ENCODE measurements around the gene NOC4L. TPM values are rescaled to one million over a fixed set of nuclear protein-coding genes. Genes with fewer than 3 reads are reported as not detected.

Gene NOC4L
- total and polyA plus RNA-seq, 2 of the 4 experiments (the other 2 are of a cell fraction), result 5.2 to 13.4 TPM

DNA sequence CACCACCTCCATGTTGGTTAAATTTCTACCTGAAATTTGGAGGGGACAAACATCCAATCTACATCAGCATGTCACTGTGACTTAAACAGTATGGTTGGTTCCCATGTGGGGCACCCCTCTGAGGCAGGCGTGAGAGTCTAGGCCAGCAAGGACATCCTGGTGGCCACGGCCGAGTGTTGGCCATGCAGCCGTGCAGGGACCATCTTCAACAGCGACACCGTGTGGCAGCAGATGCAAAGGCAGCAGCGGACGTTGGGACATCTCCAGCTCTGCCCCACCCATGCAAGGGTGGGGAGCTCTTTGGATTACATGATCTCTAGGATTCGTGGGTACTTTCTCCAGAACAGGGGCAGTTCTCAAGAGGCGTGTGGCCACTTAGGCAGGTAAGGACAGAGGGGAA, 49.8 kb downstream of the NOC4L start:
- H3K4me3 ChIP-seq (ENCODE audit: insufficient read depth, low read depth, low read length), result no peak overlapping the region
- no peaks in the 10 kb centered on the region; the same call in 1 of the 2 replicates for H3K27me3 ChIP-seq (ENCODE audit: control insufficient read depth, insufficient read depth, low read length)
- ChIA-PET POLR2A (ENCODE audit: unreplicated experiment) (no interaction called here), CTCF (no interaction called here)
- peaks cover 12% of the 10 kb centered on the region for H3K9me3 ChIP-seq (ENCODE audit: control insufficient read depth, insufficient read depth, low read length)
- no peak overlapping the region for H3K9ac ChIP-seq (ENCODE audit: low read depth, low read length)
- H3K36me3 ChIP-seq (ENCODE audit: control insufficient read depth, insufficient read depth, low read length), result no peaks in the 10 kb centered on the region
- H3K4ac ChIP-seq (ENCODE audit: low read depth, low read length), result no peak overlapping the region
- H3K14ac ChIP-seq (replicated peaks; ENCODE audit: low read depth, low read length), result no peak overlapping the region
- intact Hi-C loops (cut with micrococcal nuclease), result no loop called here
- no peak overlapping the region for H3K18ac ChIP-seq (ENCODE audit: low read depth, low read length)
- no peak overlapping the region for H2BK15ac ChIP-seq (ENCODE audit: low read depth, low read length)
- BruUV-seq (replicated peaks), result no TSS peak
- H3K4me2 ChIP-seq (ENCODE audit: low read depth, low read length), result no peak overlapping the region
- H4K91ac ChIP-seq (ENCODE audit: insufficient read depth, low read depth, low read length), result no peak overlapping the region
- no peaks in the 10 kb centered on the region for H3K79me1 ChIP-seq (ENCODE audit: low read depth in 1 of 2, low read length in 2 of 2)
- TF ChIP-seq, protein P1, sequence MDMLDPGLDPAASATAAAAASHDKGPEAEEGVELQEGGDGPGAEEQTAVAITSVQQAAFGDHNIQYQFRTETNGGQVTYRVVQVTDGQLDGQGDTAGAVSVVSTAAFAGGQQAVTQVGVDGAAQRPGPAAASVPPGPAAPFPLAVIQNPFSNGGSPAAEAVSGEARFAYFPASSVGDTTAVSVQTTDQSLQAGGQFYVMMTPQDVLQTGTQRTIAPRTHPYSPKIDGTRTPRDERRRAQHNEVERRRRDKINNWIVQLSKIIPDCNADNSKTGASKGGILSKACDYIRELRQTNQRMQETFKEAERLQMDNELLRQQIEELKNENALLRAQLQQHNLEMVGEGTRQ (IDR thresholded peaks at IDR 0.05; ENCODE audit: low read depth, low read length), result no peak
- TF ChIP-seq RAD21 (IDR thresholded peaks at IDR 0.05; ENCODE audit: low read length) (no peak), ELK1 (IDR thresholded peaks at IDR 0.05; ENCODE audit: borderline replicate concordance, low read depth, low read length) (no peak), FOS (IDR thresholded peaks at IDR 0.05; ENCODE audit: low read depth, low read length) (no peak), RFX5 (IDR thresholded peaks at IDR 0.05; ENCODE audit: low read depth, low read length) (no peak), BHLHE40 (IDR thresholded peaks at IDR 0.05; ENCODE audit: low read depth, low read length) (no peak), CHD1 (IDR thresholded peaks at IDR 0.05; ENCODE audit: low read depth, low read length) (no peak), RCOR1 (IDR thresholded peaks at IDR 0.05; ENCODE audit: insufficient replicate concordance, low read length) (no peak), CEBPB (IDR thresholded peaks at IDR 0.05; ENCODE audit: low read depth, low read length) (no peak), MAZ (IDR thresholded peaks at IDR 0.05; ENCODE audit: borderline replicate concordance, low read depth, low read length) (no peak), MAFK (IDR thresholded peaks at IDR 0.05; ENCODE audit: low read depth, low read length) (no peak), SMC3 (IDR thresholded peaks at IDR 0.05; ENCODE audit: low read depth, low read length) (no peak), POLR2A (IDR thresholded peaks at IDR 0.05; ENCODE audit: low read depth, low read length) (no peak), MXI1 (IDR thresholded peaks at IDR 0.05; ENCODE audit: borderline replicate concordance, low read depth, low read length) (no peak), NFE2L2 (IDR thresholded peaks at IDR 0.05; ENCODE audit: low read depth, low read length) (no peak)
- TF ChIP-seq, protein P2, sequence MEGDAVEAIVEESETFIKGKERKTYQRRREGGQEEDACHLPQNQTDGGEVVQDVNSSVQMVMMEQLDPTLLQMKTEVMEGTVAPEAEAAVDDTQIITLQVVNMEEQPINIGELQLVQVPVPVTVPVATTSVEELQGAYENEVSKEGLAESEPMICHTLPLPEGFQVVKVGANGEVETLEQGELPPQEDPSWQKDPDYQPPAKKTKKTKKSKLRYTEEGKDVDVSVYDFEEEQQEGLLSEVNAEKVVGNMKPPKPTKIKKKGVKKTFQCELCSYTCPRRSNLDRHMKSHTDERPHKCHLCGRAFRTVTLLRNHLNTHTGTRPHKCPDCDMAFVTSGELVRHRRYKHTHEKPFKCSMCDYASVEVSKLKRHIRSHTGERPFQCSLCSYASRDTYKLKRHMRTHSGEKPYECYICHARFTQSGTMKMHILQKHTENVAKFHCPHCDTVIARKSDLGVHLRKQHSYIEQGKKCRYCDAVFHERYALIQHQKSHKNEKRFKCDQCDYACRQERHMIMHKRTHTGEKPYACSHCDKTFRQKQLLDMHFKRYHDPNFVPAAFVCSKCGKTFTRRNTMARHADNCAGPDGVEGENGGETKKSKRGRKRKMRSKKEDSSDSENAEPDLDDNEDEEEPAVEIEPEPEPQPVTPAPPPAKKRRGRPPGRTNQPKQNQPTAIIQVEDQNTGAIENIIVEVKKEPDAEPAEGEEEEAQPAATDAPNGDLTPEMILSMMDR (conservative IDR thresholded peaks at IDR 0.05; ENCODE audit: low read depth, low read length), result no peak; the same call in 1 of the 2 replicates
- H3K23ac ChIP-seq (ENCODE audit: low read depth, low read length), result no peak overlapping the region
- no peaks in the 10 kb centered on the region for H3K9me1 ChIP-seq (ENCODE audit: insufficient read depth, low read length)
- H4K8ac ChIP-seq (ENCODE audit: low read depth in 2 of 2, low read length in 2 of 2), result no peak overlapping the region
- dilution Hi-C loops (cut with HindIII; ENCODE audit: low sequenced_read_pairs, unreplicated experiment), result no loop called here
- H4K20me1 ChIP-seq (ENCODE audit: insufficient read depth, low read length), result no peaks in the 10 kb centered on the region
- H3K4me1 ChIP-seq (ENCODE audit: control insufficient read depth, insufficient read depth, low read length), result peaks cover 5% of the 10 kb centered on the region; the same call in 1 of the 2 replicates
- H3K27ac ChIP-seq (ENCODE audit: insufficient read depth, low read length), result no peak overlapping the region
- no peak overlapping the region for H3K56ac ChIP-seq (ENCODE audit: extremely low read depth, insufficient read depth, low read length)
- ATAC-seq (ENCODE audit: low read depth) (no peak), DNase-seq (no peak)
- no peak overlapping the region for H2AK9ac ChIP-seq (replicated peaks; ENCODE audit: low read depth, low read length, poor library complexity)
- no peak overlapping the region for H2BK5ac ChIP-seq (ENCODE audit: low read depth, low read length, poor library complexity, severe bottlenecking)
- in situ Hi-C loops (cut with MboI; ENCODE audit: low sequenced_read_pairs), result no loop called here
- 67% methylated on average over 1 of the region's 10 CpGs; no CpG with 5 or more reads in 1 of the 2 experiments for WGBS, 2 experiments (ENCODE audit: extremely low coverage in 2 of 2, insufficient read length in 1 of 2)
- no peak overlapping the region for H4K5ac ChIP-seq (ENCODE audit: low read depth, low read length)
- H2BK120ac ChIP-seq (ENCODE audit: low read depth, low read length), result no peak overlapping the region
- no peak overlapping the region for H2BK20ac ChIP-seq (ENCODE audit: low read depth, low read length)
- no peak overlapping the region for H2AK5ac ChIP-seq (ENCODE audit: low read depth, low read length)
- no peak overlapping the region for H2AFZ ChIP-seq (replicated peaks; ENCODE audit: low read length, poor library complexity)
